Stimulated activated CD4-positive, alpha-beta T cell treated with anti-CD3 and anti-CD28 coated beads, TNF-alpha, amount 100 ng/mL, for 4 hours (primary cell): ENCODE measurements around the gene FAM78A.

ENCODE experiments used
- DNase-seq, 3 experiments: peaks; one replicate each; pipeline ENCODE4 v3.0.0-alpha.2; 2020; ENCODE audit warnings: low read depth in 3 of 3

The FAM78A gene

DNA sequence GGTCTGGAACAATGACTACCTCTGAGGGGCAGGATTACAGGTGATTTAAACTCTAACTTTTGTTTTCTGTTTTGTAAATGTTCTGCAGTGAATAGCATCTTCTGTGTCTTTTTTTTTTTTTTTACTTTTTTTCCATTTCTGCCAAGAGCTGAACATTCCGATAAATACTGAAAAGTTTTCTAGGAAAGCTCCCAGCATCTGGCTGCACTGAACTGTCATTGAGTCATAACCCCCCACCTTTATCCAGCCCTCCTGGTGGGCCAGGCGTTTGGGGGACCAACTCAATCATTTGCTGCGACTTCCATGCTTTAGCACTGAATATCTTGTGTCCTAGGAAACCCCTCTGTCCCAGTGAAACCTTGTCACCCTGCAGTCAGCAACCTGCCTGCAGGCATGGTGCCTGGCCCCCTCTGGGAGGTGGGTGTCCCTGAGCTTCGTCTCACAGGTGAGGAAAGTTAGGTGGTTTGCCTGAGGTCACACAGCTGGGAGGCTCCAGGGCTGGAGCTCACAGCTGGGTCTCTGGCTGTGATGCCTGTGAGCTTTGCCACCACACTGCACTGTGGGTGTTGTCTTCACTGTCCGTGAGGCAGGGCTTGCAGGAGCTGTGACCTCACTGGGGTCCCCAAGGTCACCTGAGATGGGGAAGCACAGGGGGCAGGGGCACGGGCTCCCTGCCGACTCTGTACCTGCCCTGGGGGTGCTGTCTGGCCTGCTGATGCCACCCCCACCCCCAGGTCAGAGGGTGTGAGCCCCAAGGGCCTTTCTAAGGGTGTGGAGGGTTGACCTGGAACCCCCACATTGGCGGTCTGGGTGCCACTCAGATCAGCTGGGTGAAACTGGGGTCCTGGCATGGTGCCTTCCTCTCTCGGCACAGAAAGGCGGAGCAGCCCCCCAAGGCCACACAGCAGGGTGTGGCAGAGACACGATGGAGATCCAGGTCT, 27.3 kb upstream of the FAM78A start:
- DNase-seq, result no peak

DNA sequence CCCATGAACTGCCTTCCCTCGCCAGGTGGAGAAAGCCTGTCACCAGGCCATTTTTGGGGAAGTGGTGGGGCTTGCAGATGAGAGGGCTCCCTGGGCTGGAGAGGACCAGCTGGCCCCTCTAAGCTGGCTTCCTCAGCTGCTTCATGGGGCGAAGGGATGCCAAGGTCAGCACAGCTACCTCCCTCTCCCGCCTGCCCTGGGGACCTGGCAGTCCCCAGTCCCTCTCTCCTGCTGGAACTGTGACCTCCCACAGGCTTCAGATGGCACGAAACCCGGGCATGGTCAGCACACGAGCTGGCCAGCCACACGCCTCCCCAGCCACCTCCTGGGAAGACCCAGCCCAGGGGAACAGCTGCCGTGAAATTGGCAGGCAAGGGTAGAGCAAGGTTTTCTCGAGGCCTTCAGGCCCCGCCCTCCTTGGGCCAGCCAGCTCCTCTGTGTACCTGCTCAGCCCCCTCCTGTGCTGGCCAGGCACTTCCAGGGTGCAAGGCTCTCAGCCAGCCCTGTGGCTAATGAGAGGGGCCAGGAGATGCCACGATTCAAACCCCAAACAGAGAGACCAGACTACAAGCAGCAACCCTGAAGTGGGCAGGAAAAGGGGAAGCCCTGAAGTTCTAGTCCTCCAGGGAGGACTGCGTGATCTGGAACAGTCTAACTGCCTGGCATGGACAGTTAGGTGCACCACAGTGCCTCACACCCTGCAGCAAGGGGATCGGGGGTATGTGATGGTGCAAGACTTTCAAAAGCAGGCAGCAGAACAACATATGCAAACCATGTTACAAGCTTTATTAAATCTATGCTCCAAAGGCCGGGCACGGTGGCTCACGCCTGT, 26.1 kb upstream of the FAM78A start:
- no peak for DNase-seq

DNA sequence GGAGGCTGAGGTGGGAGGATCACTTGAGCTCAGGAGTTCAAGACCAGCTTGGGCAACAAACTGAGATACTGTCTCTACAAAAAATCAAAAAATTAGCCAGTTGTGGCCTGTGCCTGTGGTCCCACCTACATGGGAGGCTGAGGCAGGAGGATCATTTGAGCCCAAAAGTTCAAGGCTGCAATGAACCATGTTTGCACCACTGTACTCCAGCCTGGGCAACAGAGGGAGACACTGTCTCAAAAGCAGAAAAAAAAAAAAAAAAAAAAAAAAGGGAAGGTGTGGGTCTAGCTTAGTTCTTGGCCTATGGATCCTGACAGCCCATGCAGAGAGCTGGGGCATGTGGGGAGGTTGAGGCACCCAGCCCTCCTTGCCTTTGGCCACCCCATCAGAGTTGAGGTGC, 24.1 kb upstream of the FAM78A start:
- no peak for DNase-seq

DNA sequence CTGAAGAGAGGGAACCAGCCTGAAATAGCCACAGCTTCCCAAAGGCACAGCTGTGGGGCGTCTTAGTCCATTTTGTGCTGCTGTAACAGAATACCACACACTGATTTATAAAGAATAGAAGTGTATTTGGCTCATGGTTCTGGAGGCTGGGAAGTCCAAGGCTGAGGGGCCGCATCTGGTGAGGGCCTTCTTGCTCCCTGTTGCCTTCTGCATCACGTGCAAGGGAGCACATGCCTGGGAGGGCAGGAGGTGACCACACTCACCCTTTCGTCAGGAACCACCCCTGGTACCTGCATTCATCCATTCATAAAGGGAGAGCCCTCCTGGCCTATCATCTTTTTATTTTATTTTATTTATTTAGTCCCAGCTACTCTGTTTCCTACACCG, 23.6 kb upstream of the FAM78A start:
- no peak for DNase-seq

DNA sequence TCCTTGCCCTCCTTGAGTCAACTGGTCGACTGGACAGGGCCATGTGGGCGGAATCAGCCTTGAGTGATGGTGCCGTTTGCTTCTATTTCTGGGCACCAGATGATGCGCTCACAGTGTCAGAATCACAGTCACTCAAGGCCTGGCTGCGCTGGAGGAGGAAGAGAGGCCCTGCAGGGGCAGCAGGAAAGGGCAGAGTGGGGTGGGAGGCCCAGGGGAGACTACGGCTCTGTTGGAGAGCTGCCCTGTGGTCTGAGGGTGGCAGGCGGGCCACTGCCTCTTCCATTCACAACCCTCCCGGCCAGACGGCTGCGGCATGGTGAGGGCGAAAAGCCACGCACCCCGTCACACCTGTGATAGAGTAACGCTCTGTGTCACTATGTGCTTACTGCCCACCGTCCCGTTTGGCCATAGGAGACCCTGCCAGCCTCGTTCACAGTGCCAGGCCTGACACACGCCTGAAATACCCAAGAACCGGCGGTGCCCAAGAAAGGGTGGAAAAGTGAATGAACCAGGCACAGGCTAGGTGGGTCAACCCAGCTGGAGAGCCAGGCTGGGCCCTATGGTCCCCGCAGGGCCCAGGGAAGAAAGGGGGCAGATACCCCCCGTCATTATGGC, 23.1 kb upstream of the FAM78A start:
- no peak for DNase-seq

DNA sequence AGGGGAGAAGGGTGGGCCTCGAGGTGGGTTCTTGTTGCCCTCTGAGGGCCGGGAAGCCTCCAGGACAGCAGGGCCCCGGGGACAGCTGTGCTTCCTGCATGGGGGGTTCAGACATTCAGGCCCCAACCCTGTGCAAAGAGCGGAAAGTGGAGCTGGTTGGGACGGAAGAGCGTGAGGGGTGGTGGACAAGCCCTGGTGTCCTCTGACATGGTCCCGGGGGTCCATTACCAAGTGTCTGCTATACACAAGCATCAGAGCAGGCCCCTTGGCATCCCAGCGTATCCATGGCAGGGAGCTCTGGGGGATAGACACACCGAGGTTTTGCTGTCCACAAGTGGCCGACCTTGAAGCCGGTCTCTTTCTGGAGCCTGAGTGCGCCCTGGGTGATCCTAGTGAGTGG, 22.5 kb upstream of the FAM78A start:
- no peak for DNase-seq

DNA sequence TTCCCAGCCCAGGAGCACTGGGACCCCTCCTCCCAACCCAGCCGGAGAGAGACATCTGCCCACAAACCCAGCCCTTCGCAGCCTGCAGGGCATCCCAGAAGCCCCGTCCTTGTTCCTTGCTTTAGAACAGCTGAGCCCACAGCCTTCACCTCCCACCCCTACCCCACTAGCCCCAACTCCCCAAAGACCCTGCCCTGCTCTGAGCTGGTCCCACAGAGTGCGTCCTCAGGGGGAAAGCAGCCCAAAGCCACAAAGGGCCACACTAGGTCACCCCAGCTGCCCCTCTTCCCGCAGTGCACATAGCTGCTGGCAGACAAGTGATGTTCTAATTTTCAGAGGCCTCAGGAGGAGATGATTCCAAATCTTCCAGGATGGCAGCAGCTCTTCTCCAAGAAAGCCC, 22.0 kb upstream of the FAM78A start:
- DNase-seq, result no peak

DNA sequence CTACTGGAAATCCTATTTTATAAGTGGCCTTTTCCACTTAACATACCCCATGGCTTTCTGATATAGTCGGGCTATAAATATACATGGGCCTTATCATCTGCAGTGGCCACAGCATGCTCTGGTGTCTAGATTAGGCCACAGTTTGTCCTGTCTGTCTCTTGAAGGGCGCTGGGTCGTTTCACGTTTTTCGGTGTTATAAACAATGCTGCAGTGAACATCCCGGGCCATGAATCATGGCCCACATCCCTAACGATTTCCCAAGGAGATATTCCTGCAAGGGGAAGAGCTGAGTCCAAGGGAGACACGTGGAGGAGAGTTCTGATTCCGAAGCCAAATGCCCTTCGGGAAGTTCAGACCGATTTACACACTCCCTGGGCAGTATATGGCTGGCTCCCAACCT, 21.6 kb upstream of the FAM78A start:
- DNase-seq, result no peak

DNA sequence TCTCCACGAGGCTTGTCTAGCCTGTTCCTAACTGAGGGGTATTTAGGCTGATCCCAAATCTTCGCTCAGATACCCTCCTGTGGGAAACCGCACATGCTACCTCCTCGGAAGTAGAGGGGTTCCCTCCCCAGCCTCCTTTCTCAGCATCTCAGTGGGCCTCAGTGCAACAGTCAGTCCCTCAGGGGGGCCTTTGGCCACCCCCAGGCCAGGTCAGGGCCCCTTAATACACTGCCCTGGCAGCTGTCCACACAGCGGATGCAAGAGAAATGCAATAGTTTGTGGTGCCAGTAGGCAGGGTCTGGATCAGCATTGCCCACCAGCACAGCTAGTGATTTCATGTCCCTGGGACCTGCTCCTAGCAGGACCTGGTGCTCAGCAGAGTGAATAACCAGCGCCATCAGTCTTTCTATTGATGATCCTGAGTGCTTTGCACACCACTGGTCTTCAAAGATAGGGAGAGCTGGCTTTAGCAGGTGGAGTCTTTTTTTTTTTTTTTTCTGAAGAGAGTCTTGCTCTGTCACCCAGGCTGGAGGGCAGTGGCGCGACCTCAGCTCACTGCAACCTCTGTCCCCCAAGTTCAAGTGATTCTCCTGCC, 20.7 kb upstream of the FAM78A start:
- no peak for DNase-seq

DNA sequence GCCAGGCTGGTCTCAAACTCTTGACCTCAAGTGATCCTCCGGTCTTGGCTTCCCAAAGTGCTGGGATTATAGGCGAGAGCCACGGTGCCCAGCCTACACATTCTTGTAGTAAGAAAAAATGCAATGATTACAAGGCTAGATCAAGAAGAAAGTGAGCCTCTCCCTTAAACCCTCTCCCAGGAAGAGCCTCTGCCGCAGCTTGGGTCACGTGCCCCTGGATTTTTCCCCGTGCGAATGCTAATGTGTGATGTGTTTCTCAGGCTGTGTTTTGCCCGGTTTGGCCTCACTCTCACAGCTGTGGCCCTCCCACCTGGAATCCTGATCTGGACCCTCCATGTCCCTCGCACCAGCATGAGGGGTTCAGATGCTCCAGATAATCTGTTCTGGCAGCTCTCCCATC, 20.1 kb upstream of the FAM78A start:
- DNase-seq, result no peak

DNA sequence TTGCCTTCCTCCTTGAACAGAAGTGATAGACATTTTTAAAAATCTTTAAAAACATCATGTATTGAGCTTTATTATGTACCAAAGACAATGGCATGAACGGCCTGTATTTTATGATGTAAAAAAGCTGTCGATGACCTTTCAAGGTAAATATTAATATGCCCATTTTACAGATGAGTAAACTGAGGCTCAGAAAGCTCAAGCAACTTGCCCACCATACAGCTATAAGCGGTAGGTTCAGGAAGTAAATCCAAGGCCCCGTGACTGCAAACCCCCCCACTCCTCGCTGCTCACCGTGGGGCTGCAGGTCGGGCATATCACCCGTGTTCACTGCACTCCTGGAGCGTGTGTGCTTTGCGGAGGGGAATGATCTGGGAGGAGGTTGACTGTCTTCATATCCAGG, 16.6 kb upstream of the FAM78A start:
- no peak for DNase-seq

DNA sequence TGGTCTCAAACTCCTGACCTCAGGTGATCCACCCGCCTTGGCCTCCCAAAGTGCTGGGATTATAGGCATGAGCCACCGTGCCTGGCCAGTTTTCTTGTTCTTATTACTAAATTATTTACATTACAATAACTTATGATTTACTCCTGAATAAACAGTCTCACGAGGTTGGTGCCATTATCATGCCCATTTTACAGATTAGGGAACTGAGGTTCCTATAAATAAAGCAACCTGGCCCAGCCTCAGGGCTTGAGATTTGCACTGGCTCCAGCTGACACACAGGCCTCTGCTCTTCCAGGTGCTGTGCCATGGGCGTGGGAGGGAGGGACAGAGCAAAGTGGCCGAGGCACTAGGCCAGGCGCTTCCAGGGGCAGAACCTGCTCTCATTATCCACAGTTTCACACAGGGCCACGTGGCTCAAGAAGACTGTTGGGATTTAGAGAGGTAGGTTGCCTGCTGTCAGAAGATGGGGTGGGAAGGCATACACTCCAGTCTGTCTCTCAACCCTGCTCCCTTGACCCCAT, 15.5 kb upstream of the FAM78A start:
- DNase-seq, result no peak

DNA sequence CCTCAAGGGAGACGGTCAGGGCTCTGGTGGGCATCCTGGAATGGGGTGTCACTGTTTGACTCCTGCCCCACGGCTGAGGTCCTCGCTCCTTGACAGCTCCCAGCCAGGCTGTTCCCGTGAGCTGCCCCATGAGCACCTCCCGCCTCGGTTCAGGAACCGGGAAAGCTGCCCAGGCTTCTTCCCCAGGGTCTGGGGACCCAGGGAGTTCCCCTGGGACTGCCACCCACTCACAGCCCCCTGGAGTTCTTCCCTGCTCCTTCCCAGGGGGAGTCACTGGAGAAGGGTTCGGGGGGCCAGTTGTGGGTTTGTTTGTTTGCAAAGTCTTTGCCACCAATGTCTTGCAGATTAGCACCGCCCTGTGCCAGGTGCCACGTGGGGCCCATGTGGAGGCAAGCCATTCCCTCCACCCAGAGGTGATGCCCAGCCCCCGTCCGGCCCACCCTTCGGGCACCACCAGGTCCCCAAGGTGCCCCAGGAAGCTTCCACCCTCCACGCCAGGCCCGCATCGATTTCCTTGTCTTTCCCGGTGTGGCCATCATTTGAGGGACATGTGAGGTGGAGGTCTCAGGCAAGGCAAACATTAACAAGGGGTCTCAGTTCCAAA, 14.6 kb upstream of the FAM78A start:
- DNase-seq, result no peak

DNA sequence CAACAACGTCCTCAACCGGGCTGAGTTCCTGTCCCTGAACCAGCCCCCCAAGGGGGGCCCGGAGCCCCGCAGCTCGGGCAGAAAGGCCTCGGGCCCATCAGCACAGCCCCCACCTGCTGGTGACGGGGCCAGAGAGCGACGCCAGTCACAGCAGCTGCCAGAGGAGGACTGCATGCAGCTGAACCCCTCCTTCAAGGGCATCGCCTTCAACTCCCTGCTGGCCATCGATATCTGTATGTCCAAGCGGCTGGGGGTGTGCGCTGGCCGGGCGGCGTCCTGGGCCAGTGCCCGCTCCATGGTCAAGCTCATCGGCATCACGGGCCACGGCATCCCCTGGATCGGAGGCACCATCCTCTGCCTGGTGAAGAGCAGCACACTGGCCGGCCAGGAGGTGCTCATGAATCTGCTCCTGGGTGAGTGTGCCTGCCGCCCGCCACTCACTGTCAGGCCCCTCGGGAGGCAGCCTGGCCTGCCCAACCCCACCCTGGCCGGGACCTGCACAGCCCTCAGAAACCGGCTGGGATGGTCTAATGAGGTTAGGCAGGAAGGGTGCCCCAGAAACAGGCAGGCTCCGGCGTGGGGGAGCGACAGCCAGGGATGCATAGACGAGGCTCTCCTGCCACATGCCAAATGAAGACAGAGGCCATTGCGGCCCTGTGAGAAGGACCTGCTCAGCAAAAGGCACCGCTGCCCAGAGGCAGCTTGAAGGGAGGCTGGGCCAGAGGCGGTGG, 13.9 kb upstream of the FAM78A start:
- DNase-seq, result no peak

DNA sequence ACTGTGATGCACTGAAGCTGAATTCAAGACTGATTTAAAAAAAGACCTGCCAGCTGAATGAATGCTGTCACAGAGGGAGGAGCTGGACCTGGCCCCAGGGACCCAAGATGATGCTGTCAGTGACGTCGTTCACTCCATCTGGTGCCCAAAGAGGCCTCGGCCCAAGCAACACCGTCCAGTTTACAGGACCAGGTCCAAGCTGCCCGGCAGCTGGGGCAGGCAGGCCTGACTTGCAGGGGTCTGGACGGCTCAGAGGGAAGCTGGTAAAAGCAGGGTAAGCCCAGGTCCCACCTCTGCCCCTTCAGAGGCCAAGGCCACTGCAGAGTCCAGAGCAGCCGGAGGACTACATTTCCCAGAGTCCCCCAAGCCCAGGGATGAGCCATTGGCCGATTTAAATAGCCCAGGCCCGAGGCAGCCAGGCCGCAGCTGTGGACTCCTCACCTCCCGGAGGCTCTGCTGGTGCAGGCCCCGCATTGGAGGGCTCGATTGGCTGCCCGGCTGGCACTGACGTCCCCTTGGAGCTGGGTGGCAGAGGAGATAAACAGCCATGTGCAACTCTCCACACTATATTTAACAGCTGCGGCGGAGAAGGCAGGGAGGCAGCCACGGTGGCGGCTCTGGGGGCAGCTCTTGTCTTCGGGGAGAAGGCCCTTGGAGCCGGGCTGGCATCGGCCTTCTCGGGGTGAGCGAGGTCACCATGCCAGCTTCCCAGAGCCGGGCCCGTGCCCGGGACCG, 13.2 kb upstream of the FAM78A start, which contains the start of gene PLPP7:
PLPP7 (plus strand) TSS at position 423 of the 735 bp plus-strand sequence; CDS start at position 698, 275 bp downstream.
- DNase-seq, result no peak

DNA sequence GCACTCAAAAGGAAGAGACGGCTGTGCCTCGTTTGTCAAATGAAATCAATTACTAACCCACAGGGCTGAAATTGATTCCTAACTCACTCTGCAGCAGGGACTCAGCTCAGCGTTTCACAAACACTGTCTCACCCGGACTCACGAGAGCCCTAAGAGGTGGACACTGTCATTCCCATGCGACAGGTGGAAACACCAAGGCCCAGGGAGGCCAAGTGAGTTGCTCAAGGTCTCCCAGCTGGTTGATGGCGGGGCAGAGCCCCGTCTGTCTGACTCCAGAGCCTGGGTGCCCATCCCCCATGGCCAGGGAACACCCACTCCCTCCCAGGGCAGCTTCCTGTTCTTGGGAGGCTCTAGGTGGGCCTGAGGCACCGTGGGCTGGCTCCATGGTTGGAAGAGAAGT, 11.9 kb upstream of the FAM78A start:
- no peak for DNase-seq

DNA sequence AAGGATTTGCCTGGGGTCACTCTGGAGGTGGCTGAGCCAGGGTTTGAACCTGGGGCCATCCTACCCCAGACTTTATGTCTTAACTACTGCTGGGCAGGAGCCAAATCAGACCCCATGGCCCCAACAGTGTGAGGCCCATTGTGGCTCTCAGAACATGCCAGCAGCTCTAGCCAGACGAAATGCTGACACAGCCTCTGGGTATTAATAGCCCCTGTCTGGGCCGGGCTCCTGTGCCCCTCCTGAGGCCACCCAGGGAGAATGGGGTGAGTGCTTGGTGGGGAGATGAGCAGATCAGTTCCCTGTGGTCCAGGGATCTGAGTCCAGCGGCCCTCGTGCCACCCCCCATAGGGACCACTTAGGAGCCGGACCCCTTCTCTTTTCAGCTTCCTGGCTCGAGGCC, 11.0 kb upstream of the FAM78A start:
- no peak for DNase-seq

DNA sequence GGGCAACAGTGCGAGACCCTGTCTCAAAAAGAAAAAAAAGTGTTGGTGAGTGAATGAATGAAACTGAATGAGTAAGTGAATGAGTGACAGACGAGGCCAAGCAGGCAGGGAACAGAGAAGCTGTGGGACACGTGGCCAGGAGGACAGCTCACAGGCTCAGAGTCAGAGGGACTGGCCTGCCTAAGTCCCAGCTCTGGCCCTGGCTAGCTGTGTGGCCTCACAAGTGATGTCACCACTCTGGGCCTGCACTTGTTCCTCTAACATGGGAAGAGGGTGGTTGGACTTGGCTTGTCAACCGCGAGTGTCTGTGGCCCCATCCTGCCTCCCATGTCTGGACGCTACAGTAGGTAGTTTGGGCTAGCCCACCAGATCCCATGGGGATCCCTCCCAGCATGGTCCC, 8.5 kb upstream of the FAM78A start:
- DNase-seq, result no peak

DNA sequence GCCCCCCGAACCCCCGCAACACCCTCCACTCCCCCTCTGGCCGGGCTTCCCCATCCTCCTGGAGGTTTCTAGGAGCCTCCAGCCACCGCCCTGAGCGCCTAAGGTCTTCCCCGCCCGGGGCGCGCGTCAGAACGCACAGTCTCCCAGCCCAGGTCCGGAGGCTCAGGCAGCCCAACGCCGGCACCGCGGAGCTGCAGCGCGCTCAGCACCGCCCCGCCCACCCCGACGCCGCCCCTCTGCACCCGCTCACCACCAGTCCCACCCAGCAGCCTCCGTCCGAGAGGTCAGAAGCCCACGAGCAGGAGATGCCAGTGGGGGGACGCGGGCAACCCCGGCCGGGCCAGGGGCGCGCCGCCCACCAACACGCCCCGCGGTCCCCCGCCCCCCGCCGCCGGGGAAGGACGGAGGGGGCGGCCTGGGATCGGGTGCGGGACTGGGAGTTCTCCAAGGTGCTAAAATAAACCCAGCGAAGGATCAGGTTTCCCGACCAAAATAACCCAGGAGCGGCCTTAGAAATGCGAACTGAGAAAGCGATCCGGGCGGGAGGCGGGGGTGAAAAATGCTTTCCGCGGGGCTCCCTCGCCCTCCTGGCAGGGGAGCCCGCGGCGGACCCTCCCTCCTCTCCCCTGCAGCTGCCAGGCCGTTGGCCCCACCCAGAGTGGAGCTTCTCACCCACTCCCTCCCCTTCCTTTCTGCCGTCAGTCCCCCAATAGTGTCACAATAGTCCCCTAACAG, 6.5 kb upstream of the FAM78A start:
- DNase-seq, result no peak
